Stomach smooth muscle (tissue), 2 donors: ENCODE measurements around the gene ABO.
"Not testable (repeated sequence)": the region's sequence is repeated elsewhere in the genome, so short reads cannot be mapped to it uniquely, and the experiment has no call there.

Experiments used
- H3K27ac ChIP-seq: one replicate; pipeline ENCODE4 v1.7.0; 2013; ENCODE audit warnings: mild to moderate bottlenecking, low read length, inconsistent platforms
- H3K27me3 ChIP-seq, 2 donors: one replicate each; pipeline ENCODE4 v1.7.0; 2013; ENCODE audit warnings: low read length in 2 of 2; ENCODE audit not compliant: insufficient read depth in 2 of 2, control insufficient read depth in 1 of 2
- H3K36me3 ChIP-seq, 2 donors: one replicate each; pipeline ENCODE4 v1.7.0; 2013; ENCODE audit warnings: low read length in 2 of 2; ENCODE audit not compliant: control insufficient read depth in 2 of 2, insufficient read depth in 2 of 2
- H3K4me1 ChIP-seq: one replicate; pipeline ENCODE4 v1.7.0; 2013; ENCODE audit warnings: low read length; ENCODE audit not compliant: control insufficient read depth, insufficient read depth
- H3K4me3 ChIP-seq, 2 donors: one replicate each; pipeline ENCODE4 v1.7.0; 2013; ENCODE audit warnings: low read length in 2 of 2
- H3K9ac ChIP-seq, 2 donors: one replicate each; pipeline ENCODE4 v1.7.0; 2013; ENCODE audit warnings: low read length in 2 of 2, mild to moderate bottlenecking in 1 of 2
- H3K9me3 ChIP-seq, 2 donors: one replicate each; pipeline ENCODE4 v1.7.0; 2013; ENCODE audit warnings: low read length in 2 of 2; ENCODE audit not compliant: control insufficient read depth in 2 of 2
- donor health status: healthy.
- donor health status: Pancreatic carcinoma.

The ABO gene

GRCh38 chr9:133207540-133208170, 67.3 kb downstream of the ABO start:
- H3K36me3 ChIP-seq: no peaks in the 10 kb centered on the region
- H3K4me3 ChIP-seq: no peak overlapping the region
- H3K9me3 ChIP-seq: peaks cover 0 to 3% of the 10 kb centered on the region in 2 donors
- no peaks in the 10 kb centered on the region for H3K4me1 ChIP-seq
- H3K9ac ChIP-seq: no peak overlapping the region
- H3K27ac ChIP-seq: no peak overlapping the region
- H3K27me3 ChIP-seq: peaks cover 0 to 19% of the 10 kb centered on the region in 2 donors

GRCh38 chr9:133207021-133207531, 67.9 kb downstream of the ABO start:
- H3K27ac ChIP-seq: no peak overlapping the region
- H3K4me1 ChIP-seq: no peaks in the 10 kb centered on the region
- H3K4me3 ChIP-seq: no peak overlapping the region
- H3K9ac ChIP-seq: no peak overlapping the region
- H3K27me3 ChIP-seq: peaks cover 0 to 19% of the 10 kb centered on the region in 2 donors
- no peaks in the 10 kb centered on the region for H3K36me3 ChIP-seq
- H3K9me3 ChIP-seq: peaks cover 0 to 3% of the 10 kb centered on the region in 2 donors

- Histone ChIP-seq H3K27me3 (peaks cover 0 to 18% of the 10 kb centered on the region in 2 donors), H3K27ac (no peak overlapping the region)
Measured at GRCh38 chr9:133205996-133206931, 68.7 kb downstream of the ABO start.

GRCh38 chr9:133205481-133205887, 69.5 kb downstream of the ABO start:
- H3K9ac ChIP-seq, H3K4me3 ChIP-seq, H3K9me3 ChIP-seq, H3K27ac ChIP-seq, H3K4me1 ChIP-seq, H3K36me3 ChIP-seq: not testable (repeated sequence)
- peaks cover 0 to 11% of the 10 kb centered on the region in 2 donors for H3K27me3 ChIP-seq

More at GRCh38 chr9:133205996-133206931, 68.7 kb downstream of the ABO start:
- Histone ChIP-seq H3K9ac (no peak overlapping the region), H3K4me3 (no peak overlapping the region), H3K4me1 (no peaks in the 10 kb centered on the region), H3K9me3 (peaks cover 0 to 3% of the 10 kb centered on the region in 2 donors), H3K36me3 (no peaks in the 10 kb centered on the region)
